Measurements from ENCODE around the gene DTL.

The DTL gene

DNA sequence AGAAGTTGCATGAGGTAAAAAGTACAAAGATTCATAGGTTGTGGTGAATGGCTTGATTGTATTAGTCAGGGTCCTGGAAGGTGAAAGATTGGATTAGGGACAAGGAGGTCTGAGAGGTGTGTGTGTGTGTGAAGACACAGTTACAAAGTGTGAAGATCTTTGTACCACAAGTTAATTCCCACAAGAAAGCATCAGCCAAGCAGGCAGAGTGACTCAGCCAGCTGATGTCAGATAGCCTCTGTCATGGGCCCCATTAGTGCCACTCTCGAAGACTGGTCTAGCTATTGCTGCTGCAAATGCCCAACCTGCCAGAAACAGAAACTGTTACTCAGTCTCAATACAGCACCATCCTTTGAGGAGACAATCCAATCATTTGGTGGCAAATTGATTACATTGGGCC lies 96.5 kb downstream of the DTL start:
- no peak for TF ChIP-seq NFIC (IDR thresholded peaks at IDR 0.05)
- no peak for TF ChIP-seq YY1 (IDR thresholded peaks at IDR 0.05; ENCODE audit: low read depth)
- TF ChIP-seq CEBPB (IDR thresholded peaks at IDR 0.05): no peak
- no peak for TF ChIP-seq TAF1 (IDR thresholded peaks at IDR 0.05; ENCODE audit: low read depth)
- no peak for TF ChIP-seq TCF12 (IDR thresholded peaks at IDR 0.05; ENCODE audit: low read depth)
- TF ChIP-seq EGR1 (IDR thresholded peaks at IDR 0.05): no peak
- TF ChIP-seq, protein P1, sequence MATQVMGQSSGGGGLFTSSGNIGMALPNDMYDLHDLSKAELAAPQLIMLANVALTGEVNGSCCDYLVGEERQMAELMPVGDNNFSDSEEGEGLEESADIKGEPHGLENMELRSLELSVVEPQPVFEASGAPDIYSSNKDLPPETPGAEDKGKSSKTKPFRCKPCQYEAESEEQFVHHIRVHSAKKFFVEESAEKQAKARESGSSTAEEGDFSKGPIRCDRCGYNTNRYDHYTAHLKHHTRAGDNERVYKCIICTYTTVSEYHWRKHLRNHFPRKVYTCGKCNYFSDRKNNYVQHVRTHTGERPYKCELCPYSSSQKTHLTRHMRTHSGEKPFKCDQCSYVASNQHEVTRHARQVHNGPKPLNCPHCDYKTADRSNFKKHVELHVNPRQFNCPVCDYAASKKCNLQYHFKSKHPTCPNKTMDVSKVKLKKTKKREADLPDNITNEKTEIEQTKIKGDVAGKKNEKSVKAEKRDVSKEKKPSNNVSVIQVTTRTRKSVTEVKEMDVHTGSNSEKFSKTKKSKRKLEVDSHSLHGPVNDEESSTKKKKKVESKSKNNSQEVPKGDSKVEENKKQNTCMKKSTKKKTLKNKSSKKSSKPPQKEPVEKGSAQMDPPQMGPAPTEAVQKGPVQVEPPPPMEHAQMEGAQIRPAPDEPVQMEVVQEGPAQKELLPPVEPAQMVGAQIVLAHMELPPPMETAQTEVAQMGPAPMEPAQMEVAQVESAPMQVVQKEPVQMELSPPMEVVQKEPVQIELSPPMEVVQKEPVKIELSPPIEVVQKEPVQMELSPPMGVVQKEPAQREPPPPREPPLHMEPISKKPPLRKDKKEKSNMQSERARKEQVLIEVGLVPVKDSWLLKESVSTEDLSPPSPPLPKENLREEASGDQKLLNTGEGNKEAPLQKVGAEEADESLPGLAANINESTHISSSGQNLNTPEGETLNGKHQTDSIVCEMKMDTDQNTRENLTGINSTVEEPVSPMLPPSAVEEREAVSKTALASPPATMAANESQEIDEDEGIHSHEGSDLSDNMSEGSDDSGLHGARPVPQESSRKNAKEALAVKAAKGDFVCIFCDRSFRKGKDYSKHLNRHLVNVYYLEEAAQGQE (IDR thresholded peaks at IDR 0.05; ENCODE audit: low read depth): no peak
- TF ChIP-seq, protein P2, sequence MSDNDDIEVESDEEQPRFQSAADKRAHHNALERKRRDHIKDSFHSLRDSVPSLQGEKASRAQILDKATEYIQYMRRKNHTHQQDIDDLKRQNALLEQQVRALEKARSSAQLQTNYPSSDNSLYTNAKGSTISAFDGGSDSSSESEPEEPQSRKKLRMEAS (IDR thresholded peaks at IDR 0.05): no peak

DNA sequence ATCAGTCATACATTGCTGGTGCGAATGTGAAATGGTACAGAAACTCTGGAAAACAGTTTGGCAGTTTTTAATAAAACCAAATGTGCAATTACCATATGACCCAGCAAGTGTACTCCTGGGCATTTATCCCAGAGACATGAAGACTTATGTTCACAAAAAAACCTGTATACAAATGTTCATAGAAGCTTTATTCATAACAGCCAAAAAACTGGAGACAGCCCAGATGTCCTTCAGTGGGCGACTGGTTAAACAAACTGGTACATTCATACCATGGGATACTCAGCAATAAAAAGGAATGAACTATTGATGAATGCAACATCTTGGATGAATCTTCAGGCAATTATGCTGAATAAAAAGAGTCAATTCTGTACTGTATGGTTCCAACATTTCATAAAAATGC lies 97.8 kb downstream of the DTL start:
- TF ChIP-seq CREB1 (IDR thresholded peaks at IDR 0.05; ENCODE audit: low read depth): no peak
- TF ChIP-seq ZBTB7A (IDR thresholded peaks at IDR 0.05; ENCODE audit: low read depth): no peak
- TF ChIP-seq, protein P1 (IDR thresholded peaks at IDR 0.05; ENCODE audit: low read depth): no peak
- no peak for TF ChIP-seq EGR1 (IDR thresholded peaks at IDR 0.05)
- no peak for TF ChIP-seq TAF1 (IDR thresholded peaks at IDR 0.05; ENCODE audit: low read depth)
- no peak for TF ChIP-seq NFIC (IDR thresholded peaks at IDR 0.05)
- no peak for TF ChIP-seq TCF12 (IDR thresholded peaks at IDR 0.05; ENCODE audit: low read depth)
- TF ChIP-seq YY1 (IDR thresholded peaks at IDR 0.05; ENCODE audit: low read depth): no peak
- TF ChIP-seq, protein P3, sequence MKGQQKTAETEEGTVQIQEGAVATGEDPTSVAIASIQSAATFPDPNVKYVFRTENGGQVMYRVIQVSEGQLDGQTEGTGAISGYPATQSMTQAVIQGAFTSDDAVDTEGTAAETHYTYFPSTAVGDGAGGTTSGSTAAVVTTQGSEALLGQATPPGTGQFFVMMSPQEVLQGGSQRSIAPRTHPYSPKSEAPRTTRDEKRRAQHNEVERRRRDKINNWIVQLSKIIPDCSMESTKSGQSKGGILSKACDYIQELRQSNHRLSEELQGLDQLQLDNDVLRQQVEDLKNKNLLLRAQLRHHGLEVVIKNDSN (IDR thresholded peaks at IDR 0.05): no peak
- no peak for TF ChIP-seq TEAD4 (IDR thresholded peaks at IDR 0.05)
- TF ChIP-seq, protein P2 (IDR thresholded peaks at IDR 0.05): no peak
- no peak for TF ChIP-seq EP300 (IDR thresholded peaks at IDR 0.05; ENCODE audit: borderline replicate concordance)
- no peak for TF ChIP-seq CEBPB (IDR thresholded peaks at IDR 0.05)
- no peak for TF ChIP-seq FOXM1 (IDR thresholded peaks at IDR 0.05; ENCODE audit: borderline replicate concordance, low read depth)
- TF ChIP-seq RAD21 (IDR thresholded peaks at IDR 0.05; ENCODE audit: low read depth): no peak

DNA sequence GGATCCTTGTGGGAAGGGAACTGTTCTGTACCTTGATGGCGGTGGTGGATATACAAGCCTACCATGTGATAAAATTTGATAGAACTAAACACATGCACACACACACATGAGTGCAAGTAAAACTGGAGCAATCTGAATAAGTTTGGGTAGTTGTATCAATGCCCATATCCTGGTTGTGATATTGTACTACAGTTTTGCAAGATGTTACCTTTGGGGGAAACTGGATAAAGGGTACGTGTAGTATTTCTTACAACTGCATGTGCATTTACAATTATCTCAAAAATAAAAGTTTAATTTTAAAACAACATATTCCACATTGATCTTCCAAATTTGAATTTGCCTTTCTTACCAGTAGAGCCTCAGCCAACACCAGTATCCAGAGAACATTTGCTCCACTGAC lies 99.6 kb downstream of the DTL start:
- TF ChIP-seq CREB1 (IDR thresholded peaks at IDR 0.05; ENCODE audit: low read depth): no peak
- TF ChIP-seq EGR1 (IDR thresholded peaks at IDR 0.05): no peak
- TF ChIP-seq TAF1 (IDR thresholded peaks at IDR 0.05; ENCODE audit: low read depth): no peak
- TF ChIP-seq RAD21 (IDR thresholded peaks at IDR 0.05; ENCODE audit: low read depth): no peak
- TF ChIP-seq CEBPB (IDR thresholded peaks at IDR 0.05): no peak
- TF ChIP-seq, protein P3 (IDR thresholded peaks at IDR 0.05): no peak
- no peak for TF ChIP-seq FOXM1 (IDR thresholded peaks at IDR 0.05; ENCODE audit: borderline replicate concordance, low read depth)
- TF ChIP-seq YY1 (IDR thresholded peaks at IDR 0.05; ENCODE audit: low read depth): no peak

DNA sequence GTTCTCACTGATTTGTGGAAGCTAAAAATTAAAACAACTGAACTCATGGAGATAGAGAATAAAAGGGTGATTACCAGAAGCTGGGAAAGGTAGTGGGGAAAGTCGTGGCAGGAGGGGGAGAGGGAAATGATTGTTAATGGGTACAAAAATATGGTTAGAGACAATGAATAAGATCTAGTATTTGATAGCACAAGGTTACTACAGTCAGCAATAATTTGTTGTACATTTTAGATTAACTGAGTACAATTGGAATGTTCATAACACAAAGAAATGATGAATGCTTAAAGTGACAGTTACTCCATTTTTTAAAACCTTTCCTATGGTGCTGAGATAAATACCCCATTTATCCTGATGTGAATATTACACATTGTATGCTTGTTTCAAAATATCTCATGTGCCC lies 102.3 kb downstream of the DTL start:
- no peak for TF ChIP-seq EP300 (IDR thresholded peaks at IDR 0.05; ENCODE audit: borderline replicate concordance)

DNA sequence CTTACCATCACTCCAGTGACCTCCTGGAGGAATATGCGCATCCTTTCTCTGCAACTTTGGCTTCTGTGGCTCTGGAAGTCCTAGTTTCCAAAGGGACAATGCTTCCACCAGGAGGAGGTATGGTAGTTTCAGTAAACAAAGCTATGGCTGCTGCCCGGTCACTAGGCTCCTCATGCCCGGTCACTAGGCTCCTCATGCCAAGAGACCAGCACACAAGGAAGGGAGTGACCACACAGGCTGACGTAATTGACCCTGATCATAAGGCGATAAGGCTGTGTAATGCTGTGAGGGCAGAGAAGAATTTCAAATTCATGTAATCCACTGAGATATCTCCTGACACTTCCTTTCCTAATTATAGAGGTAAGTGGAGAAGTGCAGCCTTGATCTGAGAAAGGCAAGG lies 102.9 kb downstream of the DTL start:
- no peak for TF ChIP-seq NFIC (IDR thresholded peaks at IDR 0.05)
- TF ChIP-seq RAD21 (IDR thresholded peaks at IDR 0.05; ENCODE audit: low read depth): peak; percentile 14; the same call in 1 of the 2 replicates

DNA sequence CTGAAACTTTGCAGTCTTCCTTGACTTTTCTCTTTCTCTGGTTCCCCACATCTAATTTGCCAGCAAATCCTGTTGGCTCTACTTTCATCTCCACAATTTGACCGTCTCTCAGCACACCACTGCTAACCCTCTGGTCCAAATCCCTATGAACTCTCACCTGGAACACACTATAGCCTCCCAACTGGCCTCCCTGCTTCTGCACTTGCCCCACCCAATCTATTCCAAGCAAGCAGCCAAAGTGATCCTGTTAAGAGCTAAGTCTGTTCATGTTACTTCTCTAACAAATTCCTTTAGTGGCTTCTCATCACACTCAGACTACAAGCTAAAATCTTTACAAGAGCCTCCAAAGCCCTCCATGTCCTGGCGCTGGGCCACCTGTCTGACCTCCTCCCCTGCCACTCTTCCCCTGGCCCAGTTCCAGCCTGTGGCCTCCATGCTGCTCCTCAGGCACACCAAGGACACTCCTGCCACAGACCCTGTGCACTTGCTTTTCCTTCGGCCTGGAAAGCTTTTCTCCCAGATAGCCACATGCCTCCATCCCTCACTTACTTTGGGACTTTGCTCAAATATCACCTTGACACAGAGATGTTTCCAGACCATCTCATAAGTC lies 104.1 kb downstream of the DTL start:
- TF ChIP-seq RAD21 (IDR thresholded peaks at IDR 0.05; ENCODE audit: low read depth) (no peak), EP300 (IDR thresholded peaks at IDR 0.05; ENCODE audit: borderline replicate concordance) (no peak), CREB1 (IDR thresholded peaks at IDR 0.05; ENCODE audit: low read depth) (no peak), YY1 (IDR thresholded peaks at IDR 0.05; ENCODE audit: low read depth) (no peak), TCF12 (IDR thresholded peaks at IDR 0.05; ENCODE audit: low read depth) (no peak), TAF1 (IDR thresholded peaks at IDR 0.05; ENCODE audit: low read depth) (no peak)
- TF ChIP-seq, protein P1 (IDR thresholded peaks at IDR 0.05; ENCODE audit: low read depth): no peak
